GM19099 (cell line): ENCODE results near the gene ANGEL2.

Experiments used
- POLR2A ChIP-seq: IDR thresholded peaks from 3 replicates; pipeline ENCODE4 v1.6.1; 2011; ENCODE audit warnings: low read depth; ENCODE audit not compliant: insufficient read length; ENCODE audit errors: extremely low read depth

ANGEL2 gene

DNA sequence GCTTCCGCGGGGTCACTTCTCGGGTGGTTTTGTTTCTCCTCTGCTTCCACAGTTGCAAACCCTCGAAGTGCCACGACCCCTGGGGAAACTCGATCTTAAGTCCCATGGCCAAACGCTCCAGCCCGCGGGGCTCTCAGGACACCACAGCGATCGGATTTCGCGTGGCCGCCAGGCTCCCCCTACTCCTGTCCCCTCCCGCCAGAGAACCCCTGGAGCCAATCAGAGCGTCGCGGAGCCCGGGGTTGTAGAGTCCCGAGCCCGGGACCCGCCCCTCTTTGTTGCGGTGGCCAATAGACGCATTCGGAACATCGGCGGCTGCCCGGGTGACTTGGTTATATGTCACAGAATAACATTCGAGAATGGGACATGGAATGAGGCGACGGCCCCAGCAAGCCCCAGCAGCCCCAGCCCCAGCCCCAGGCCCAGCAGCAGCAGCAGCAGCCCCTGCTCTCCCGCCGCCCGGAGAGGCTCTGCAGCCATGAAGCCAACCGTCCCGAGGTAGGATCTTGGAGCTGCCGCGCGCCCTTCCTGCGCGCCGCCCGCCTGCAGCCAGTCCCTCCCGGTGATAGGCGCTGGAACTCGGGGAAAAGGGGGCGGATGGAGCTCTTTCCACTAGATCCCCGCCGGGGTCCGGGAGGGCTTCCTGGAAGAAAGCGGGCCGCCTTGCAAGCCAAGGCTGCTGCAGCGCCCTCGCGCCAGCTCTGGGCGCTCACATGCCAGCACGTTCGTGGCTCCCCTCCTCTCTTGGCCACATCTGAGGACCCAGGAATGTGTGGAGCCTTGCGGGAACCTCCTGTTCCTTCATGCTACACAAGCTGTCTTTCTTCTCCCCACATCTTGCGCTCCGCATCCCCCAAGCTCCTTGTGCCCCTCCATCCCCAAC lies 65.2 kb downstream of the ANGEL2 start, which contains the start of gene VASH2:
Gene VASH2 (plus strand): TSS at position 299 of the 883 bp plus-strand sequence. CDS start 1,002 bp downstream, outside the sequence.
- TF ChIP-seq POLR2A, result peak; percentile 69

DNA sequence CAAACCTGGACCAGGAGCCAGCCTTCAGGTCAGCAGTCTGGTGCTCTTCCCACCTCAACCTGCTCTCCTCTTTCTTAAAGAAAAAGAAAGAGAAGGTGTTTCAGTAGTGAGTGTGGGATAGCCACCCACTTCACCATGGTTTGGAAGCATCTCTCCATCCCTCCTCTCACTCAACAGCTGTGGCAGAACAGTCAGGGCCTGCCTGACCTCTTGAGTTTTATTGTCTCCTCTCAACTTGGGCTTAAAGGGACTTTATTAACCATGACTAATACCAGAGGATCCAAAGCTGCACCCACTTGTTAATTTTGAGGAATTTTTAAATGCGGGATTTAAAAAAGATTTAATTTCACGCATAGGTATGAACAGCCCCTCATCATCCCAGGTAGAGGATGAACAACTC lies 65.9 kb downstream of the ANGEL2 start:
- no peak for TF ChIP-seq POLR2A

DNA sequence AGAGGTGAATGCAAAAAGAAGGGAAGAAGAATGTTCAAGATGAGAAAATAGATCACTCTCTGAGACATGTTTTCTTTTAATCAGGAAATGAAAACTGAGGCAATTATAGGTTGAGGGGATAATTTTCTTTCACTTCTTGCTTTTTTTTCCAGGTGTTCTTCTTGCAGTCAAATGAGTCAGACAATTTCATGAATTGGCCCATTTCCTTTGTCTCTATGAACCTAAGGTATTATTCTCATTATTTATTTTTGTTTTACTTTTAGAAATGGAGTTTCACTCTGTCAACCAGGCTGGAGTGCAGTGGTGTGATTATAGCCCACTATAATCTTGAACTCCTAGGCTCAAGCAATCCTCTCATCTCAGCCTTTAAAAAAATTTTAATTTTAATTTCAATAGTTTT lies 68.8 kb downstream of the ANGEL2 start:
- no peak for TF ChIP-seq POLR2A

DNA sequence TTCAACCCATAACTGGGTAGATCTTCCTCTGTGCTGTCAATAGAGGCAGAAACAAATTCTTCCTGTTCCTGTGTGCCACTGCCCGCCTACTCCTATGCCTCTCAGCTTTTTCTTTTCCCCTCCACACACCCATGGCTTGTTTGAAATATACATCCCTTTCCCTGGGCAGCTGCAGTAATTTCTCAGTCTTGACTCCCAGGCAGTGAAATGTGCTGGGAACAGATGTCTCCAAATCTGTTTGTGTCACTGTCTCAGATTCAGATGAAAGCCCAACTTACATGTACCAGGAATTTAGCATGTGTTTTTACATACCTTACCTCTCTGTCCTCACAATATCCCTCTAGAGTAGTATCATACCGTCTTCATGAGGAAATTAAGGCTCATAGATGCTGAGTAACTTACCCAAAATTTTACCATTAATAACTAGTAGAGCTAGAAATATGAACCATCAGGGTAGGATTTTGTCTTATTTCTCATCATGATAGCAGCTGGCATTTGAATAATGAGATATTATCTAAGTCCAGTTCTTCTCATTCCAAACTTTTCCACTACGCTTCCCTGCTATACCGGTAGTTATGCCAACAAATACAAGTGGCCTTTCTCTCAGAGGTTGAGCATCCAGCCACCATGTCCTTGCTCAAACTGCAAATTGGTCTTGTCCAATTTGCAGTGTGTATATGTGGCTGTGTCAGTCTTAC lies 70.1 kb downstream of the ANGEL2 start:
- TF ChIP-seq POLR2A, result no peak

- no peak for TF ChIP-seq POLR2A
Observed at GRCh38 chr1:212945056-212945455, 70.6 kb downstream of the ANGEL2 start.

DNA sequence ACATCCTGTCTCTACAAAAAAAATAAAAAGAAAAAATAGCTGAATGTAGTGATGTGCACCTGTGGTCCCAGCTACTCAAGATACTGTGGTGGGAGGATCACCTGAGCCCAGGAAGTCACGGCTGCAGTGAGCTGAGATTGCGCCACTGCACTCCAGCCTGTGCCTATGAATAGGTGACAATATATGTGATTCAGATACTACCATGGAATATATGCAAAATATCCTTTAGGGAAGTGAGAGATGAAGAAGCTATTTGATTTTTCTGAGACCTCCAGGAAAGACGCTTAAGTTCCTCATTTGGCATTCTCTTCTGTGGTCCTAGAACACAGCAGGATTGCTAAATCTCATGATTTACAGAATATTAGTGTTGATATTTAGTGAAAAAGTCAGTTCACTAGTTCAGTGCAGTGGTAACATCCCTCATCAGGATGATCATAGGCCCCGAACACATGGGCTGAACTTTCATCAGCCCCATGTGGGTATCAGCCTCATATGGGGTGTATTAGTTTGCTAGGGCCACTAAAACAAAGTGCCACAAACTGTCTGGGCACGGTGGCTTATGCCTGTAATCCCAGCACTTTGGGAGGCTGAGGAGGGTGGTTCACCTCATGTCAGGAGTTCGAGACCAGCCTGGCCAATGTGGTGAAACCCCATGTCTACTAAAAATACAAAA lies 71.3 kb downstream of the ANGEL2 start:
- TF ChIP-seq POLR2A, result no peak

- TF ChIP-seq POLR2A, result no peak
Observed at GRCh38 chr1:212943393-212943710, 72.3 kb downstream of the ANGEL2 start.

GRCh38 chr1:212942679-212943392 lies 72.8 kb downstream of the ANGEL2 start:
- TF ChIP-seq POLR2A, result no peak
